ENCODE measurements around the gene RBM33.

- TF ChIP-seq CTCF (conservative IDR thresholded peaks at IDR 0.05), result no peak
- TF ChIP-seq ZFX (IDR thresholded peaks at IDR 0.05), result no peak
Measured at GRCh38 chr7:155813546-155814315, 169.3 kb downstream of the RBM33 start.

Measured in C4-2B (cell line).